HG02852 (cell line): ENCODE results near the gene ARMH1.

ENCODE experiments used
- ATAC-seq: cut with Tn5 transposase; IDR thresholded peaks from one replicate; pipeline ENCODE4 v1.9.1; 2021; ENCODE audit warnings: mild to moderate bottlenecking, moderate library complexity; ENCODE audit not compliant: unreplicated experiment

ARMH1 gene

DNA sequence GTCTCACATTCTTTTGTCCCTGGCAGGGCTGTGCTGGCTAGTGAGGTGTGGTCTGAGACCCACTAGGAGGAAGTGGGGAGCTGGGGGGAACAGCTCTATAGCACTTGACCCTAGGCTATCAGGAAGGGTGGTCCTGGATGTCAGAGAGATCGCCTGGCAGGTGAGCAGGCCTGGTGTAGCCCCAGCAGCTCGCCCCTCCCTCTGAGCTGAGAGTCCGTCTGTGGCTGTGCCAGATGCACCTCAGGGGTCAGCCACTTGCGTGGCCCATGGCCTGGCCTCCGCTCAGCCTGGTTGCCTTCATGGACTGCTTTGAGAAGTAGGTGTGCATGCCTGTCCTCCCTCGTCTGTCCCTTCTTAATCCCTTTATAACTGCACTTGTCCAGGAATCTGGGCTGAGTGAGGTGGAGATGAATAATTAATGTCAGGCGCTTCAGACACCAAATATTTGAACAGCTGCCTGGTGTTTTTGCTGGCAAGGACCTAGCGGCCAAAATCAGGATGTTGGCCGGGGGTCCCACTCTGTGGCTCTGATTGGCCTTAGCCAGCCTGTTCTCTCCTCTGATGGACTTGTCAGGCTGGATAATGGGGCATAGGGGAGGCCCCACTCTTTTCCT is 30.7 kb upstream of the ARMH1 start:
- ATAC-seq = no peak

DNA sequence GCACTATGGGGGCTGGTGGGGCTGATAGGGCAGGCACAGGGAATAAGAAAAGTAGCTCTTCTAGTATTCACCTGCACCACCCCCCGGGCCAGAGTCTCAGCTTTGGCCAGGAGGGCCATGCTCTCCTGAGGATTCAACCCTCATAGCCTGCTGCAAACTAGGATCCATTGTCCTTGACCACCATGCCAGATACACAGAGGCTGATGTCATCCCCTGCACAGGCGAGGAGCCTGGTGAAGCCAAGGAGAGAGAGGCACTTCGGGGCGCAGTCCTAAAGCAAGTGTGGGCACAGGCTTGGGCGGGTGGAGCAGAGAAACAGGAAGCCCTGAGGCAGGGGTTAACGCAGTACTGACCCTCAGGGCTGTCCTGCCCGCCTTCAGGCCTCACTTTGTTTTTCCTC is 29.7 kb upstream of the ARMH1 start:
- no peak for ATAC-seq

DNA sequence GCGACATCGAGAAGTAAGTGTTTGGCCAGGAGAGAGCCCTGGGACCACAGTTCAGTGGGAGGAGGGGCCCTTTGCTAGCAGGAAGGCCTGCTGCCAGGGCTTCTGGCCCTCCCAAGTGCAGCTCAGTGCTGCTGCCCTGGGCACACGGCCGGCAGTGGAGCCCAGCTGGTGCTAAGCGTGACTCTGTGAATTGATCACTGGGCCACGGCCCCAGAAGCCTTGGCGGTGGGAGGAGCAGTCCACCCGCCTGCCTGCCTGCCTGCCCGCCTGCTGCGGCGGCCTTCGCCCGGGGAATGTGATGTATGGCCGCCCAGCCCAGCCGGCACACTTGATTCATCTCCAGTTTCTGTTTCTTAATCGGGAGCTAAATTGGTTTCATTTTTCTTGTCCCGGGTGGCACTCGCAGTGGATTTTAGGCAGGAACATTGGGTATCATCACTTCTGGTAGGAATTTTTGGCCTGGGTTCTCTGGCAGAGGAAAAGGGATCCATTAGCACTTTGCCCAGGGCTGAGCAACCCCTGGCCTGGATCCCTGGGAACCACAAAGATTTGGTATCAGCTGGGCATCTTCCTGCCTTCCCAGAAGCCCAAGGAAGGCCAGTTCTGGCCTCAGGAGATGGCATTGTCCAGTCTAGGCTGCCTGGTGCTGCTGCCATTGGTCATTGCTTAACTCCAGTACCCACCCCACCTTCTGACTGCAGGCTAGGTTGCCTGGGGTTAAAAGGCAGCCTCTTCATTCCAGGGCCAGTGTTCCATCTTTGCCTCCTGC is 28.9 kb upstream of the ARMH1 start:
- ATAC-seq = no peak

DNA sequence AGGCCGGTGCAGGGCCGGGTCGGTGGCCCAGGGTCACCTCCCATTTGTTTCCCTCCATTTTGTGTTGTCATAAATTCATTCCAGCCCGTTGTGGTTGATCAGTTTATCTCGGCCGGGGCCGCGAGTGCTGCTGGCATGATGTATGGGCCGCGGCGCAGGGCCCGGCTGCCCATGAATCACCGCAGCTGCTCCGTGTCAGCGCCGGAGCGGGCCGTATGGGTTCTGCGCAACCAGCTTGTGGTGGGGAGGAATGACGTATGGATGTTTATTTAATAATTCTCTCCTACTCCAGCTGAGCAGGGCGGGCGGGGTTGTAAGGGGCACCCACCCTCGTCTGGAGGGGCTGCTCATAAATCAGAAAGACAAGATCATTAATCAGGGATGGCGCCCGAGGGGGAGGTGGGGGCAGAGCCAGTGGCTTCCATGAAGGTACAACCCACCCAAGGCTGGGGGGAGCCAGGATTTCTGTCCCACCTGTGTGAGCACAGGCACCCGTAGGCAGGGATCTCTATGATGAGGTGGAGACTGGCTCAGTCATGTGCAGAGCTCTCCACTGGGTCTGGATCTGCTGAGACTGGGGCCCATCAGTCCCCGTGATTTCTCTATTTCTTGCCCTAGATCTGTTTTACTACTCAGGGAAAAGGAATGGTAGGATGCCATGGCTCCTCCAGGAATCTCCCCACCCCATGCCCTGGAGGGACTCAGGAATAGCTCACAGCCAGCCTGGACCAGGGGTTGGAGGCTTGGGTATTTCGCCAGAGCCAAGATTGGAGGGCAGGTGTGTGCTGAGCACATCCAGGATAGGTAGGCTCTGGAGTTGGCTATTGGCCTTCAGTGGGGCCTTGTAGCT is 28.0 kb upstream of the ARMH1 start:
- no peak for ATAC-seq

DNA sequence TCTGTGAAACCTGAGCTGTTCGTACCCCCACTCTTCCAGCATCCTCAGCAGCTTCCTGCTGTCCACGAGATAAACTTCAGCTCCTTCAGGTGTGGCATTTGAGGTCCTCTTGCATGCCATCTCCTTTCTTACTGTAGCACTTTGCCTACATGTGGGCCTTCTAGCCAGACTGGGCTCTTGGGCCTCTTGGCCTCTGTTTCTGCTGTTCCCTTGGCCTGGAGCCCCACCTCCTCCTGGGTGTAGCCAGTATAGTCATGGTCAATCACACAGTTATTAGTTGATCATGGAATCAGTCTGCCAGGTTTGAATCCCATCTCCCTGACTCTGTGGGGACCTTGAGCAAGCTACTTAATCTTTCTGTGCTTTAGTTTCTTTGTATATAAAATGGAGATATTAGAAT is 26.6 kb upstream of the ARMH1 start:
- no peak for ATAC-seq

DNA sequence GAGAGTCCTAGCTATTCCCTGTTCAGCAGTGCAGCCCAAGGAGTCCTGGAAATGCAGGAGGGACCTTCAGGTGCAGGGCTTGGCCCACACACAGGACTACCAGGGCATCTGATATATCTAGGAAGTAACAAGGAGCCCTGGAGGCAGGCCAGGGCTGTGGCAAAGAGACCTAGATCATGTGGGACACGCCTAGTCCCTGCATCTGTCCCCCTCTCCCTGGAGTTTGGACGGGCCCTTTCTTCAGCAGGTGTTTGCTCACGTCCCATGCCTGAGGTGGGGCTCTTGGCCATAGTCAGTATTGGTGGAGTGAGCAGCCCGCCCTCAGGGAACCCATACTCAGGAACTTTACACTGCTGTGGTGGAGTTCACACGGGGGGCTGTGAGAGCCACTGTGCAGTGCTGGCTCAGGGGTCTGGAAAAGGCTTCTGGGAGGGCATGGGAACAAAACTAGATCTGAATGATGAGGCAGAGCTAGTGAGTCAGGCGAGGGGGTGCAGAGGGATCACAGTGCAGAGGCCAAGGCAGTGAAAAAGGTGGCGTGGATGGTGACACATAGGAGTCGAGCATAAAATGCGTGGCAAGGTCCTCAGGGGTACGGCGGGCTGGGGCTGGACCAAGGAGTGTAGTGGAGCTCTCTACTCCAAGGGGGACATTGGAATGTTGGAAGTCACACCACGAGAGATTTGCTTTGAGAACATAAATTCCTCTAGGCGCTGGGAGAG is 25.8 kb upstream of the ARMH1 start:
- no peak for ATAC-seq

GRCh38 chr1:44649788-44650158 is 24.7 kb upstream of the ARMH1 start:
- ATAC-seq = no peak

DNA sequence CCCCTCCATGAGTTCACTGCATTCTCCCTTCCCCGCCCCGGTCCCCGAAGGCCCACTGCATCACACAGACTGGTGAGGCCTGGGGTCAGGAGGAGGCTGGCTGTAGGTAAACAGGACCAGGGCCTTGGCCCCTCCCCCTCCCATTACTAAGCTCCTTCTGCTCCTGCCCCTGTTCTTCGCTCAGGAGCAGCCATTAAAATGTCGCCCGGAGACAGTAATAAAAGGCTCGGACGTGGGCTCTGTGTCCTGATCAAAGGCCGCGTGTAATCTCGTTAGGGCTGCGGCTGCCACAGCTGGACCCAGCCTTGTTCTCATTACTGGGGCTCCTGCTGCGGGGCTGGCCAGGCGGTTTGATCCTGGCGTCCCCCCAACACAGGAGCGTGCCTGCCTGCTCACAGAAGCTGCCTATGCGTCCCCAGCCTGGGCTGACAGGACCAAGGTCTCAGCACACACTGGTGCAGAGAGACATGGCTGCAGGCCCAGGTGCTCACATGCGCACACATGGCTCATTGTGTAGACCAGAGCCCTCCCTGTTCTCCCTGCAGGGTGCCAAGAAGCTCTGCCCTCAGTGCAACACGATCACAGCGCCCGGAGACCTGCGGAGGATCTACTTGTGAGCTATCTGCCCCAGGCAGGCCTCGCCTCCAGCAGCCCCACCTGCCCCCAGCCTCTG is 24.2 kb upstream of the ARMH1 start:
- ATAC-seq = no peak

DNA sequence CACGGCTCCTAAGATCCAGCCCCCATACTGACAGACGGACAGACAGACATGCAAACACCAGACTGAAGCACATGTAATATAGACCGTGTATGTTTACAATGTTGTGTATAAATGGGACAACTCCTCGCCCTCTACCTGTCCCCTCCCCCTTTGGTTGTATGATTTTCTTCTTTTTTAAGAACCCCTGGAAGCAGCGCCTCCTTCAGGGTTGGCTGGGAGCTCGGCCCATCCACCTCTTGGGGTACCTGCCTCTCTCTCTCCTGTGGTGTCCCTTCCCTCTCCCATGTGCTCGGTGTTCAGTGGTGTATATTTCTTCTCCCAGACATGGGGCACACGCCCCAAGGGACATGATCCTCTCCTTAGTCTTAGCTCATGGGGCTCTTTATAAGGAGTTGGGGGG is 23.4 kb upstream of the ARMH1 start:
- ATAC-seq = no peak

DNA sequence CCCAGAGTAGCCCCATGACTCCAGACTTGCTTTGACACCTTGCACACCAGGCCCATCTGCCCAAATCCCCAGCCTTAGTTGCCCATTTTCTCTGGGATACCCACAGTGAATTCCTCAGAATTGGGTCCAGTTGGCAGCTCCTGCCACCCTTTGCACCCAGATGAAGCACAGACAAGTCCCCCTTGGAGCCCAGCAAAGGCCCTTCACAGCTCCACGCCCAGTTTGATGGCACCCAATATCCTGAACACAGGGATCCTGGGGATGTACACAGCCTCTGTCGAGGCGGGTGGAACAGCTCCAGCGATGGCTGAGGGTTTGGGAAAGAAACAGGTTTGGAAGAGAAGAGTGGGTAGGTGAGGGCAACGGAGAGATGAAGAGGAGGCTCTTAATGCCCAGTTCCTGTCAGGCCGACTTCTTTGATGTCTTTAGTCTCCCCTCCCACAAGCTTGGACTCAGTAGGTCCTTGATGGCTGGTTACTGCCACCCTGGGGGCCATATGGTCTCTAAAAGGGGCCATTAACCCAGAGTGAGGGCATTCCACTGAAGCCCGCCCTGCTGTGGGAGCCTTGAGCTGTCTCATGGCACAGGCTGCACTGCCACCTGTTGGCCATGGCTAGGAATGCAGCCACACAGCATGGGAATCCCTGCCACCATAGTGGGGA is 21.9 kb upstream of the ARMH1 start:
- no peak for ATAC-seq

DNA sequence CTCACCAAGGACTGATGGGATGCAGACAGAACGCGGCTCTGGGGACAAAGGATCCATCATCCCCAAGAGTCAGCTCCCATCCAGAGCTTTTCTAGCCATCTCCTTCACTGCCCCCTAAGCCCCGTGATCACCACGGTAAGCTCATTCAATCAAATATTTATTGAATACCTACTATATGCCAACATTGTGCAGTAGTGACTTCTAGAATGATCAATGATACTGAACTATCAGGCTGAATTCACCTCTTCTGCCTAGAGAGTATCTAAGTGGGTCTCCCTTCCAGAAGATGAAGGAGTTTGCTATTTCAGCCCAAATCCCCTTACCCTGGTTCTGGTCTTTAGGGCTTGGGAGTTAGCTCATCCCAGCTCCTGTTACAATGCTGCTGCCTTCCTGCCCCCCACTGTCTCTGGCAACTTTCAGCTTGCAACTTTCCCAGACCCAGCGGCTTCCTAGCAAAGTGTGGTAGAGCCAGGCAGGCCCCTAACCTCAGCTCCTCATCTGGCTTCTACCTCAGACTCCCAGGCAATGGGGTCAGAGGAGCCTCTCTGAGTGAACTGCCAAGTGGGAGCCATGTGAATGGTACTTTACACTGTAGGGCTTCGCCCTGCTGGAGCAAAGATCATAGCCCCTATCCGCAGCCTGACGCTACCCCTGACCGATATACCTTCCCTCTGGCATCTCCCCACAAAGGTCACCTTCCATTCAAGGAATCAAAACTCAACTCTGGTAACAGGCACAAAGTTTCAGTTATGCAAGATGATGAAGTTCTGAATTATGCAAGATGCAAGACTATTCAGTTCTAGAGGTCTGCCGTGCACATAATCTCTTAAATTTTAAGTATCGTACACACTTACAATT is 21.2 kb upstream of the ARMH1 start:
- ATAC-seq = no peak

- no peak for ATAC-seq
Measured at GRCh38 chr1:44654621-44655187, 19.8 kb upstream of the ARMH1 start.

- ATAC-seq = no peak
Measured at GRCh38 chr1:44655609-44656008, 18.9 kb upstream of the ARMH1 start.

DNA sequence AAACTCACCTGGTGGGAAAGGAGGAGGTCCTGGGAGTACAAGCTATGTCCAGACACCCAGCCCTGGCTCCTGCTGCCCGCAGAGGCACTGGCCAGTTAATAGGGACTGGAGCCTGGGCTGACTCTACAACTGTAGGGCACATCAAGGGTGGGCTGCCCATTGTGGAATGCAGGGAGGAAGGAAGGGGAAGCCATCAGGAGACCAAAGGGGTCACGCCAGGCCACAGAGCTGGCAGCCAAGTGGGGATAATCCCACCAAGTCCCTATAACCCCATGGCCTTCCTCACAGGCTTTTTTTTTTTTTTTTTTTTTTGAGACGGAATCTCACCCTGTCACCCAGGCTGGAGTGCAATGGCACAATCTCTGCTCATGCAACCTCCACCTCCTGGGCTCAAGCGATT is 14.9 kb upstream of the ARMH1 start:
- no peak for ATAC-seq

DNA sequence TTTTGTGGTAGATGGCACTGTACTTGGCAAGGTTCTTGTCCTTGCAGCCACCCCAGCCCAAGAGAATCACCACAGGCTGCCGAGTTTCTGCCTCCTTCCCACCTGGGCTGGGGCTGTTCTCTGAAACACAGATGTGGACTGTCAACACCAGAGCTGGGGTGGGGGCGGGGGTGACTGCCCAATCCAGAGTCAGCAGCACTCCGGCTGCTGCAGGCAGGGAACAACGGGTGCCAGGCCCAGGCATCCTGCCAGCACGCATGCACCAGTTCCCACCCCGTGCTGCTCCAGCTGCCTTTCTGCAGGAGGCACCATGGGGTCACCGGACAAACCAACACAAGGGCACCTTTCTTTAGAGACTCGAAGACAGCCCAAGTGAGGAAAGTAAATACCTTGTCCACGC is 14.3 kb upstream of the ARMH1 start:
- ATAC-seq = no peak

DNA sequence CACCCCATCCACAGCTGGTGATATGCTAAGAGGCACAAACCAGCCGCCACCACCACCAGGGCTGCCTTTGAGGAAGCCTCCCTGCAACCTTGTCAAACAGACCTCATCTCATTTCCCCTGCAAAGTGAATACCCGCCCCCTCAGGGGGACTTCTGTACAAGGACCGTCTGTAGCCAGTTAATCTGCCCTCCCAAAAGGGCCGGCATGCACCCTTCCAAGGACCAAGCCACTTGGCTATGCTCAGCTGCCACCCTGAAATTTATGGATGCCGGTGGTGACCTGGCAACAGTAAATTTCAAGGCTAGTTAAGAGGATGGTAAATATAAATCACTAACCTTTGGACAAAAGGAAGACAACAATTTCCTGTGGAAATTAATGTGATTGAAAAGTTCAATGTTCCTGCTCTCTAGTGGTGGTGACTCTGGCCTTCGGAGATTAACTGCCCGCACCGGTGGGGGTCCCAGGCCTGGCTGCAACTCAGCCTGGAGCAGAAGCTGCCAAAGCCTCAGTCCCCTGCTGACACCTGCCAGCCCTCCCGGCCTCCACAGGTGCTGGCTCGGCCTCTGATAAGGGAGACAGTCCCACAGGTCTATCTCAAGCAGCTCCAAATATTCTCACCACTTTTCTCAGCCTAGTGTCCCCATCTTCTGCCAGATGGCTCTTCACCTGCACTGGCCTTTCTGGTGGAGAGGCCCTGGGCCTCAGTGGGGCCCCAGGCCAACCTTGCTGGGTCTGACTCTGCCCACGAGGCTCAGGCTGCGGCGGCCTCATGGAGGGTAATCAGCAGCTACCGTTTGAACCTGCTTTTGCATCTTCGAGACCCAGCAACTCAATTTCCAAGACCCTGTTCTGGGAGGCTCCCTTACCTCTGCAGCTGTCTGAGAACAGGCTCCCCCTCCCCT is 12.5 kb upstream of the ARMH1 start:
- no peak for ATAC-seq

DNA sequence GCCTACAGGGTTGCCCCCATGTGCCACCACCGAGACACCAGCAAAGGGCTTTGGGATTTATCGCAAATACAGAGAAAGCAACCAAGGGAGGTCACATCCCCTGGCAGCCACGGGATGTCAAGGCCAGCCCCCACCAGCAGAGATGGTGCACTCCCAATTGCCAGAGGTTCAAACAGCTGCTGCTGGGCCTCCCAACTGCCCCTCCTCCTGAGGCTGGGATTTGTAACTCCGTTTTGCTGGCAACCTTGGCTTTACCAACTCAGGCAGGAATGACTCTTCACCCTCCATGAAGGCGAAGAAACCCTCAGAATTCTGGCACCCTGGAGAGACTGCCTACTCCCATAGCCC is 11.9 kb upstream of the ARMH1 start:
- no peak for ATAC-seq

DNA sequence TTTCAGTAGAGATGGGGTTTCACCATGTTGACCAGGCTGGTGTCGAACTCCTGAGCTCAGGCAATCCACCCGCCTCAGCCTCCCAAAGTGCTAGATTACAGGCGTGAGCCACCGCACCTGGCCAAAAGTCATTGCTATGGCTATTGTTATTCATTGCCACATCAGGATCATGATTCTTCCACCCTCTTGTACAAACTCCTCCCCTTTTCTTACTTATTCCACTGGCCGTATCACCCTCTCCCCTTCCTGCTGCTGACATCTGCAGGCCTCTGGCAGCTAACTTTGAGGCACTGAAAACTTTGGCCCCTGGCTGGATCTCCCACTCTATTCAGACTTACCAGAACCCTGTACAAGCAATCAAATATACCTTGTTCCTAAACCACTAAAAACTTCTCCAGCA is 11.1 kb upstream of the ARMH1 start:
- ATAC-seq = no peak
